Tibial nerve (tissue), 4 donors: ENCODE results near the gene USP6NL.

Experiments used
- CTCF ChIP-seq, 5 experiments: fragments of 200-600 bp in 3 of 5; fragments of 450-650 bp in 2 of 5; sonication (generic) in 3 of 5; IDR thresholded peaks; one replicate each; pipeline ENCODE4 v1.5.1; 2016 to 2019; ENCODE audit warnings: antibody characterized with exemption in 5 of 5, mild to moderate bottlenecking in 3 of 5, moderate library complexity in 2 of 5
- EP300 ChIP-seq, 2 donors: sonication (generic); formaldehyde crosslinking; IDR thresholded peaks; one replicate each; pipeline ENCODE4 v1.6.1; 2017; ENCODE audit warnings: antibody characterized with exemption in 2 of 2, mild to moderate bottlenecking in 1 of 2

- TF ChIP-seq CTCF (IDR thresholded peaks at IDR 0.05), result no peak
- no peak for TF ChIP-seq EP300 (IDR thresholded peaks at IDR 0.05)
Measured at GRCh38 chr10:11462071-11462470, 149.4 kb downstream of the USP6NL start.
